K562 (cell line): ENCODE results near the gene CRKL. TPM values are rescaled to one million over a fixed set of nuclear protein-coding genes. Genes with fewer than 3 reads are reported as not detected.

Experiments
- CBX1 ChIP-seq: sonication (generic); IDR thresholded peaks from 2 replicates; pipeline ENCODE4 v1.6.1; 2016; ENCODE audit warnings: antibody characterized with exemption, low read depth, mild to moderate bottlenecking
- DEAF1 ChIP-seq: fragments of 450-650 bp; formaldehyde crosslinking; IDR thresholded peaks from 2 replicates; pipeline ENCODE4 v1.4.0; 2020; ENCODE audit warnings: mild to moderate bottlenecking, moderate library complexity
- FOXJ2 ChIP-seq: fragments of 200-800 bp; sonication (Bioruptor generic); IDR thresholded peaks from 2 replicates; pipeline ENCODE4 v1.6.1; 2016; ENCODE audit warnings: missing genetic modification characterization, missing compliant biosample characterization
- HMG20A ChIP-seq: fragments of 450-650 bp; formaldehyde crosslinking; conservative IDR thresholded peaks from 2 replicates; pipeline ENCODE4 v1.4.0; 2020; ENCODE audit warnings: mild to moderate bottlenecking, mixed read lengths
- IFI16 ChIP-seq: fragments of 250-450 bp; sonication (Bioruptor Pico); IDR thresholded peaks from 2 replicates; pipeline ENCODE4 v2.1.2; 2022; ENCODE audit warnings: mild to moderate bottlenecking, inconsistent platforms
- JUN ChIP-seq, 2 experiments: sonication (generic) in 1 of 2; formaldehyde crosslinking in 1 of 2; IDR thresholded peaks; 2 replicates each; pipeline versions ENCODE4 v1.6.1 to v1.8.0; 2012 to 2022; ENCODE audit warnings: borderline replicate concordance in 2 of 2, mild to moderate bottlenecking in 2 of 2, improper control_type of control experiment in 1 of 2, low read depth in 1 of 2, low read length in 1 of 2, missing genetic modification reagents in 1 of 2
- MAFG ChIP-seq: fragments of 450-650 bp; conservative IDR thresholded peaks from 2 replicates; pipeline ENCODE4 v1.6.1; 2016; ENCODE audit warnings: missing genetic modification characterization, missing compliant biosample characterization
- NCOA1 ChIP-seq: fragments of 450-650 bp; IDR thresholded peaks from 2 replicates; pipeline ENCODE4 v1.6.1; 2016; ENCODE audit warnings: low read depth
- NFIX ChIP-seq: fragments of 250-450 bp; sonication (Bioruptor Pico); IDR thresholded peaks from 2 replicates; pipeline ENCODE4 v1.4.0; 2020; ENCODE audit warnings: low read depth, mild to moderate bottlenecking, moderate library complexity
- RBM15 ChIP-seq: fragments of 200-400 bp; formaldehyde crosslinking; IDR thresholded peaks from 2 replicates; pipeline ENCODE4 v1.6.1; 2018; ENCODE audit warnings: mild to moderate bottlenecking, low read length, moderate library complexity; ENCODE audit not compliant: insufficient read depth
- TCF7 ChIP-seq: sonication (generic); IDR thresholded peaks from 2 replicates; pipeline ENCODE4 v1.6.1; 2016; ENCODE audit warnings: antibody characterized with exemption, borderline replicate concordance
- polyA plus RNA-seq, 8 experiments: library from polyadenylated mRNA; depleted of rRNA in 4 of 8; stranded (reverse) in 5 of 8; unstranded in 3 of 8; fragments of >200 nt; fragmentation: Nextera tagmentation in 2 of 8; fragmentation: Illumina TruSeq in 1 of 8; extraction: Ambion mirVana in 2 of 8; extraction: Trizol in 1 of 8; gene quantifications; 2 replicates each; pipeline versions ENCODE4 v1.2.1 to v1.2.3, GENCODE V29; 2011 to 2014; ENCODE audit warnings: inconsistent platforms in 1 of 8, missing spikeins in 1 of 8
- total RNA-seq, 7 experiments: library from RNA; depleted of rRNA in 6 of 7; stranded (reverse); fragments of >200 nt in 6 of 7; fragmentation: Illumina TruSeq in 2 of 7; extraction: Trizol in 2 of 7; gene quantifications; 2 replicates each; pipeline versions ENCODE4 v1.2.1 to v1.2.3, GENCODE V29; 2011 to 2021; ENCODE audit warnings: low replicate concordance in 1 of 7
- TF ChIP-seq, protein P1 (sequence below): fragments of 450-650 bp; conservative IDR thresholded peaks from 2 replicates; pipeline ENCODE4 v1.6.1; 2016; ENCODE audit warnings: missing genetic modification characterization, low read depth, mild to moderate bottlenecking, missing compliant biosample characterization, moderate library complexity
- TF ChIP-seq, protein P2 (sequence below): sonication (generic); formaldehyde crosslinking; IDR thresholded peaks from 2 replicates; pipeline ENCODE4 v1.5.0; 2020; ENCODE audit warnings: missing genetic modification reagents
- TF ChIP-seq, protein P3 (sequence below), 3 experiments: fragments of 200-800 bp in 1 of 3; sonication (Bioruptor generic) in 1 of 3; sonication (generic) in 1 of 3; formaldehyde crosslinking in 1 of 3; IDR thresholded peaks; 2 replicates each; pipeline versions ENCODE4 v1.6.1 to v1.8.0; 2016 to 2022; ENCODE audit warnings: mild to moderate bottlenecking in 2 of 3, missing compliant biosample characterization in 2 of 3, missing genetic modification characterization in 2 of 3, missing genetic modification reagents in 1 of 3
- TF ChIP-seq, protein P4 (sequence below): sonication (generic); formaldehyde crosslinking; IDR thresholded peaks from 2 replicates; pipeline ENCODE4 v1.8.0; 2023; ENCODE audit warnings: mild to moderate bottlenecking, missing genetic modification reagents

The CRKL gene
- total and polyA plus RNA-seq, 9 of the 15 experiments (the other 6 are each of a cell fraction or from before 2014, with no cell fraction given): 100 to 263 (median 124) TPM

DNA sequence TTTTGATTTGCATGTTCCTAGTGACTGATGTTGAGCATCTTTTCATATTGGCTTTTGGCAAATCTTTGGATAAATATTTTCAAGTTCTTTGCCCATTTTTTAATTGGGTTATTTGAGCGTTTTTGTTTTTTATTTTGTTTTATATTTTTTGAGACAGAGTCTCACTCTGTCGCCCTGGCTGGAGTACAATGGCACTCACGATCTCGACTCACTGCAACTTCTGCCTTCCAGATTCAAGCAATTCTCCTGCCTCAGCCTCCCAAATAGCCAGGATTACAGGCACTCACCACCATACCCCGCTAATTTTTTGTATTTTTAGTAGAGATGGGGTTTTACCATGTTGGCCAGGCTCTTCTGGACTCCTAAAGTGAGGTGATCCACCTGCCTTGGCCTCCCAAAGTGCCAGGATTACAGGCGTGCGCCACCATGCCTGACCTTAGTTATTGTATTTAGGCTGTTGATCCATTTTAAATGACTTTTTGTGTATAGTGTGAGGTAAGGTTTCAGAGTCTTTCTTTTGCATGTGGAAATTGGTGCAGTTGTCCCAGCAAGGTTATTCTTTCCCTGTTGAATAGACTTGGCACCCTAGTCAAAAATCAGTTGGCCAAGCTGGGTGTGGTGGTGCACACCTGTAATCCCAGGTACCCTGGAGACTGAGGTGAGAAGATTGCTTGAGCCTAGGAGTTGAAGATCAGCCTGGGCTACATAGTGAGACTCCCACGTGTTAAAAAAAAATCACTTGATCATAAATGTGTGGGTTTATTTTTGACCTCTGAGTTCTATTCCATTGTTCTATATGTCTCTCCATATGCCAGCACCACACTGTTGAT lies 26.1 kb downstream of the CRKL start (continued):
- TF ChIP-seq, protein P1, sequence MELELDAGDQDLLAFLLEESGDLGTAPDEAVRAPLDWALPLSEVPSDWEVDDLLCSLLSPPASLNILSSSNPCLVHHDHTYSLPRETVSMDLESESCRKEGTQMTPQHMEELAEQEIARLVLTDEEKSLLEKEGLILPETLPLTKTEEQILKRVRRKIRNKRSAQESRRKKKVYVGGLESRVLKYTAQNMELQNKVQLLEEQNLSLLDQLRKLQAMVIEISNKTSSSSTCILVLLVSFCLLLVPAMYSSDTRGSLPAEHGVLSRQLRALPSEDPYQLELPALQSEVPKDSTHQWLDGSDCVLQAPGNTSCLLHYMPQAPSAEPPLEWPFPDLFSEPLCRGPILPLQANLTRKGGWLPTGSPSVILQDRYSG (tag): no peak
- no peak for TF ChIP-seq HMG20A
- no peak for TF ChIP-seq NCOA1
- peak; percentile 12; the same call in 1 of the 2 replicates for TF ChIP-seq DEAF1 (CRISPR knock-in tag)
- TF ChIP-seq MAFG (tag): no peak
- TF ChIP-seq, protein P2, sequence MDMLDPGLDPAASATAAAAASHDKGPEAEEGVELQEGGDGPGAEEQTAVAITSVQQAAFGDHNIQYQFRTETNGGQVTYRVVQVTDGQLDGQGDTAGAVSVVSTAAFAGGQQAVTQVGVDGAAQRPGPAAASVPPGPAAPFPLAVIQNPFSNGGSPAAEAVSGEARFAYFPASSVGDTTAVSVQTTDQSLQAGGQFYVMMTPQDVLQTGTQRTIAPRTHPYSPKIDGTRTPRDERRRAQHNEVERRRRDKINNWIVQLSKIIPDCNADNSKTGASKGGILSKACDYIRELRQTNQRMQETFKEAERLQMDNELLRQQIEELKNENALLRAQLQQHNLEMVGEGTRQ (CRISPR knock-in tag): no peak
- TF ChIP-seq CBX1: no peak
- TF ChIP-seq TCF7: no peak
- no peak for TF ChIP-seq NFIX (CRISPR knock-in tag)
- TF ChIP-seq FOXJ2 (tag): no peak
- TF ChIP-seq, protein P3, sequence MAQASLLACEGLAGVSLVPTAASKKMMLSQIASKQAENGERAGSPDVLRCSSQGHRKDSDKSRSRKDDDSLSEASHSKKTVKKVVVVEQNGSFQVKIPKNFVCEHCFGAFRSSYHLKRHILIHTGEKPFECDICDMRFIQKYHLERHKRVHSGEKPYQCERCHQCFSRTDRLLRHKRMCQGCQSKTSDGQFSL (CRISPR knock-in tag; IDR thresholded peaks at IDR 0.05): no peak
- TF ChIP-seq, protein P3 (tag; IDR thresholded peaks at IDR 0.05): no peak
- TF ChIP-seq IFI16 (CRISPR knock-in tag): no peak
- TF ChIP-seq RBM15: no peak
- no peak for TF ChIP-seq JUN (IDR thresholded peaks at IDR 0.05; ENCODE audit: borderline replicate concordance, low read depth, low read length)
- TF ChIP-seq JUN (CRISPR knock-in tag; IDR thresholded peaks at IDR 0.05; ENCODE audit: borderline replicate concordance): peak; percentile 61; the same call in 1 of the 2 replicates
- TF ChIP-seq, protein P4, sequence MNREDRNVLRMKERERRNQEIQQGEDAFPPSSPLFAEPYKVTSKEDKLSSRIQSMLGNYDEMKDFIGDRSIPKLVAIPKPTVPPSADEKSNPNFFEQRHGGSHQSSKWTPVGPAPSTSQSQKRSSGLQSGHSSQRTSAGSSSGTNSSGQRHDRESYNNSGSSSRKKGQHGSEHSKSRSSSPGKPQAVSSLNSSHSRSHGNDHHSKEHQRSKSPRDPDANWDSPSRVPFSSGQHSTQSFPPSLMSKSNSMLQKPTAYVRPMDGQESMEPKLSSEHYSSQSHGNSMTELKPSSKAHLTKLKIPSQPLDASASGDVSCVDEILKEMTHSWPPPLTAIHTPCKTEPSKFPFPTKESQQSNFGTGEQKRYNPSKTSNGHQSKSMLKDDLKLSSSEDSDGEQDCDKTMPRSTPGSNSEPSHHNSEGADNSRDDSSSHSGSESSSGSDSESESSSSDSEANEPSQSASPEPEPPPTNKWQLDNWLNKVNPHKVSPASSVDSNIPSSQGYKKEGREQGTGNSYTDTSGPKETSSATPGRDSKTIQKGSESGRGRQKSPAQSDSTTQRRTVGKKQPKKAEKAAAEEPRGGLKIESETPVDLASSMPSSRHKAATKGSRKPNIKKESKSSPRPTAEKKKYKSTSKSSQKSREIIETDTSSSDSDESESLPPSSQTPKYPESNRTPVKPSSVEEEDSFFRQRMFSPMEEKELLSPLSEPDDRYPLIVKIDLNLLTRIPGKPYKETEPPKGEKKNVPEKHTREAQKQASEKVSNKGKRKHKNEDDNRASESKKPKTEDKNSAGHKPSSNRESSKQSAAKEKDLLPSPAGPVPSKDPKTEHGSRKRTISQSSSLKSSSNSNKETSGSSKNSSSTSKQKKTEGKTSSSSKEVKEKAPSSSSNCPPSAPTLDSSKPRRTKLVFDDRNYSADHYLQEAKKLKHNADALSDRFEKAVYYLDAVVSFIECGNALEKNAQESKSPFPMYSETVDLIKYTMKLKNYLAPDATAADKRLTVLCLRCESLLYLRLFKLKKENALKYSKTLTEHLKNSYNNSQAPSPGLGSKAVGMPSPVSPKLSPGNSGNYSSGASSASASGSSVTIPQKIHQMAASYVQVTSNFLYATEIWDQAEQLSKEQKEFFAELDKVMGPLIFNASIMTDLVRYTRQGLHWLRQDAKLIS: 0 out of 2 replicates have a peak, but pooled peaks have one; percentile 79
